ENCODE results near the gene PLCXD1. TPM values are rescaled to one million over a fixed set of nuclear protein-coding genes. Genes with fewer than 3 reads are reported as not detected.
"Not testable (repeated sequence)": the region's sequence is repeated elsewhere in the genome, so short reads cannot be mapped to it uniquely, and the experiment has no call there.

Gene PLCXD1
- polyA plus RNA-seq (ENCODE audit: insufficient read length in 4 of 4) = 10 to 100 TPM; 15.7 to 40.1 (median 30.4) TPM

- peak in 2 of 4 donors; percentile 50 to 61 for DNase-seq (ENCODE audit: low read depth in 4 of 4, low spot score in 2 of 4)
These were observed at the start of gene PLCXD1 for GRCh38 chrX:281166-281999. PLCXD1 (plus strand) TSS chrX:281381; CDS start chrX:284188, 2,807 bp downstream.

DNA sequence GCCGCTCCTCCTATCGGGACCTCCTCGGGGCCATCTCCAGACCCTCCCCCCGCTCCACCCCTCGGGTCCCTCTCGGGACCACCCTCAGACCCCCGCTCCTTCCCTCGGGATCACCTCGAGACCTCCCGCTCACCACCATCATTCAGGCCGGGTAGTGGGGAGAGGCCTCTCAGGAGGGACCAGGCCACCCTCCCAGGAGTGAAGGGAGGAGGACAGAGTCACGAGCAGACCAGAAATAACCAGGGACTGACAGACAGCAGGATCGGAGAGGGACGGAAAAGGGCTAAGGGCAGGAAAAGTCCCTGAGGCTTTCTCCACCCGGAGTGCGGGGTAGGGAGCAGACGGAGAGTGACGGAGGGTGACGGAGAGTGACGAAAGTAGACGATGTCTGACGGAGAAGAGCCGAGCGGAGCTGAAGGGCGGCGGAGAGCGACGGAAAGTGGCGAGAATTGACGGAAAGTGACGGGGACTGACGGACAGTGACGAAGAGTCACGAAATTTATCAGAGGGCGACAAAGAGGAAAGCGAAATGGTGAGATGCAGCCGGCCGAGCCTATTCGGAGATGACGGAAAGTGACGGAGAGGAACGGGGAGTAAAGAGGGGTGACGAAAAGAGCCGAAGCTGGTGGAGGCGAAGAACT is 49.4 kb upstream of the PLCXD1 start:
- not testable (repeated sequence) for DNase-seq (ENCODE audit: low read depth in 4 of 4, low spot score in 2 of 4)

GRCh38 chrX:232278-232655 is 48.9 kb upstream of the PLCXD1 start:
- not testable (repeated sequence) for DNase-seq (ENCODE audit: low read depth in 4 of 4, low spot score in 2 of 4)

GRCh38 chrX:236201-236600 is 45.0 kb upstream of the PLCXD1 start:
- not testable (repeated sequence) for DNase-seq (ENCODE audit: low read depth in 4 of 4, low spot score in 2 of 4)

DNA sequence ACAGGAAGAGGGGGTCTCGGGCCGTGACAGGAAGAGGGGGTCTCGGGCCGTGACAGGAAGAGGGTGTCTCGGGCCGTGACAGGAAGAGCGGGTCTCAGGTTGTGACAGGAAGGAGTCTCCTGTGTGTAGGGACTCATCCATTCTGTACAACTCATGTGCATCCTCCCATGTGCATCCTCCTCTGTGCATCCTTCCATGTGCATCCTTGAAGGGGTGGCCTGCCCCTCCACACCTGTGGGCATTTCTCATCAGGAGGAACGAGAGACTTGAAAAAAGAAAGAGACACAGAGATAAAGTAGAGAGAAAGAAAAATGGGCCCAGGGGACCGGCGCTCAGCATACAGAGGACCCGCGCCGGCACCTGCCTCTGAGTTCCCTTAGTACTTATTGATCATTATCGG is 30.2 kb upstream of the PLCXD1 start:
- no peak for DNase-seq (ENCODE audit: low read depth in 4 of 4, low spot score in 2 of 4)

DNA sequence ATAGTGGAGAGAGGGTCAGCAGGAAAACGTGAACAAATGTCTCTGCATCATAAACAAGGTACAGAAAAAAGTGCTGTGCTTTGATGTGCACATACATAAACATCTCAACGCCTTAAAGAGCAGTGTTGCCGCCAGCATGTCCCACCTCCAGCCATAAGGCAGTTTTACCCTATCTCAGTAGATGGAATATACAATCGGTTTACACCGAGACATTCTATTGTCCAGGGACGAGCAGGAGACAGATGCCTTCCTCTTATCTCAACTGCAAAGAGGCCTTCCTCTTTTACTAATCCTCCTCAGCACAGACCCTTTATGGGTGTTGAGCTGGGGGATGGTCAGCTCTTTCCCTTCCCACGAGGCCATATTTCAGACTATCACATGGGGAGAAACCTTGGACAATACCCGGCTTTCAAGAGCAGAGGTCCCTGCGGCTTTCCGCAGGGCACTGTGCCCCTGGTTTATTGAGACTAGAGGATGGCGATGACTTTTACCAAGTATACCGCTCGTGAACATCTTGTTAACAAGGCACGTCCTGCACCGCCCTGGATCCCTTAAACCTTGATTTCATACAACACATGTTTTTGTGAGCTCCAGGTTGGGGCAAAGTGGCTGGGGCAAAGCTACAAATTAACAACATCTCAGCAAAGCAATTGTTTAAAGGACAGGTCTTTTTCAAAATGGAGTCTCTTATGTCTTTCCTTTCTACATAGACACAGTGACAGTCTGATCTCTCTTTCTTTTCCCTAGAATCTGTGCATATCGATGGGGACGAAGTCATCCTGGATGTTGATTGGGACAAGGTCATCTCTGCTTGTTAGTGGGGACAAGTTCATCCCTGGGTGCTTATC is 29.6 kb upstream of the PLCXD1 start:
- not testable (repeated sequence) for DNase-seq (ENCODE audit: low read depth in 4 of 4, low spot score in 2 of 4)

GRCh38 chrX:252244-252956 is 28.8 kb upstream of the PLCXD1 start:
- no peak for DNase-seq (ENCODE audit: low read depth in 4 of 4, low spot score in 2 of 4)

- DNase-seq (ENCODE audit: low read depth in 4 of 4, low spot score in 2 of 4) = no peak
These were observed 28.3 kb upstream of the PLCXD1 start for GRCh38 chrX:252957-253291.

GRCh38 chrX:253451-254297 is 27.5 kb upstream of the PLCXD1 start:
- no peak for DNase-seq (ENCODE audit: low read depth in 4 of 4, low spot score in 2 of 4)

DNA sequence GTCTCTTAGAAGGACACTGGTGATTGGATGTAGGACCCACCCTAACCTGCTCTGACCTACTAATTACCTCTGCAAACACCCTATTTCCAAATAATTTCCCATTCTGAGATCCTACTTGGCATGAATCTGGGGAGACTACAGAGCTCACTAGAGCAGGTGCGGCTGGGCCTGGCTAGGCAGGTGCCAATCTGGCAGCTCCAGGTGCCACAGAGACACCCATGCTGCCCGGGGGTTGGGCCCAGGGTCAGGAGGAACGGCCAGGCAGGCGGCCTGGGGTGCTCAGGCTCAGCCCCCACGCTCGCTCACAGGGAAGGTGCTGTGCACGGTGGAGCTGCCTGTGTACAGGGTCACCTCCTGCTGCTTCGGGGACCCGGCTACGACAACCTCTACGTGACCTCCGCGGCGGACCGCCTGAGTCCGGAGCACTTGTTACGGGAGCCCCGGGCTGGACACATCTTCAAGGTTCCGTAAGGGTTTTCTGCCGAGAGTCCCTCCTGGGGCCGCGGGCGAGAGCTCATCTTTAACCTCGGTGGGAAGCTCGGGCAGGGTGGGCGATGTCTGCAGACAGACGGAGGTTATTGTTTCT is 26.5 kb upstream of the PLCXD1 start:
- no peak for DNase-seq (ENCODE audit: low read depth in 4 of 4, low spot score in 2 of 4)

DNA sequence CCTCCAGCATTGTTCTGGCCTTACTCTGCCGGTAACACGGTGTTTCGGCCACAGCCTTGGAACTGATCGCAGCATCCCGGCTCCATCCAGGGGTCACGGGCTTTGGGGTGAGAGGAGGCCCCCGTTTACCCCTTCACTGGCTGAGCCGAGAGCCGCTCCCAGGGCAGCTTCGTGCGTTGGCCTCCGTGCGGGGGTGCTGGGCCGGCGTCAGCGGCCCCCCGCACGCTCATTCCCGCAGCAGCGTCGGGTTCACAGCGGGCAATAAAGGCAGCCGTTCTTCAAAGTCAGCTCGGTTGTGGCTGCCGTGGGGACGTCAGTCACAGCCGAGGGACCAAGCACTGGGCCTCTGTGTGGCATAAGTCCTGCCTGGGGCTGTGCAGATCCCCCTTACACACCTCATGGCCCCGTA is 25.3 kb upstream of the PLCXD1 start:
- DNase-seq (ENCODE audit: low read depth in 4 of 4, low spot score in 2 of 4) = no peak

DNA sequence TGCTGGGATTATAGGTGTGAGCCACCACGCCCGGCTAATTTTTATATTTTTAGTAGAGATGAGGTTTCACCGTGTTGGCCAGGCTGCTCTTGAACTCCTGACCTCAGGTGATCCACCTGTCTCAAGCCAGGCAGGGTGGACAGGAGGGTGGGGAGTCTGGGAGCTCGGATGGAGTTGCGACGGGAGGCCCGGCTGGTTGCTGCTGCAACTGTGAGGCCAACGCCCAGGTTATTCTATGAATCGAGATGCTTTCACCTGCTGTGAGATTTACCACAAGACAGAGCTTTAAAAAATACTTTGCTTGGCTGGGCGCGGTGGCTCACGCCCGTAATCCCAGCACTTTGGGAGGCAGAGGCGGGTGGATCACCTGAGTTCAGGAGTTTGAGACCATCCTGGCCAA is 24.1 kb upstream of the PLCXD1 start:
- DNase-seq (ENCODE audit: low read depth in 4 of 4, low spot score in 2 of 4) = not testable (repeated sequence)

- no peak for DNase-seq (ENCODE audit: low read depth in 4 of 4, low spot score in 2 of 4)
These were observed 23.4 kb upstream of the PLCXD1 start for GRCh38 chrX:257681-258289.

DNA sequence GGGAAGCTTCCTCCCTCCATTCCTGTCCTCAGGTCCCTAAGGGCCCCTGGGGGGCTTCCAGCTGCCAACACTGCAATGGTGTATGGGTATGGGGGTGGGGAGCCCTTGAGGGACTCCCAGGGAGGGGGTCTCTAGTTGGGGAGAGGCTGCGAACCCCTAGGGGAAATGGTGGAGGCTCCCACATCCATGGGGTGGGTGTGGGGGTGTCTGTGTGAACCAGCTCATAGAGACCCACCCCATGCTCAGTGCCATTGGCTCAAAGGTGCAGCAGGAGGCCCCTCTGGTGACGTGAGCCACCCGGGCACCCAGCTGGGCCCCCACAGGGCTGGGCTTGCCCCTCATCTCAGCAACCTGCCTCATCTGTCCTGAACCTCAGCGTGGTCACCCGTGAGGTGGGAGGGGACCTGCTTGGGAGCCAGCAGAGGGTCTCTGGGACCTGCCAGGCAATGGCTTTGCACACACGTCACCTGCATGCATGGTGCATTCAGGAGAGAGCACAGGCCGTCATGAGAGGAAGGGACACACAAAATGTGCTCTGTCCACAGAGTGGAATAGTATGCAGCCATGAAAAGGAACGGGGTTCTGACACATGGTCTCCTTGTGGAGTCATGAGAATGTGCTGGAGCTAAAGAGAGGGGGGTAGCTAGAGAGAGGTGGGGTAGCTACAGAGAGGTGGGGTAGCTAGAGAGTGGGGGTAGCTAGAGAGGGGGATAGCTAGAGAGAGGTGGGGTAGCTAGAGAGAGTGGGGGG is 22.7 kb upstream of the PLCXD1 start:
- DNase-seq (ENCODE audit: low read depth in 4 of 4, low spot score in 2 of 4) = no peak

DNA sequence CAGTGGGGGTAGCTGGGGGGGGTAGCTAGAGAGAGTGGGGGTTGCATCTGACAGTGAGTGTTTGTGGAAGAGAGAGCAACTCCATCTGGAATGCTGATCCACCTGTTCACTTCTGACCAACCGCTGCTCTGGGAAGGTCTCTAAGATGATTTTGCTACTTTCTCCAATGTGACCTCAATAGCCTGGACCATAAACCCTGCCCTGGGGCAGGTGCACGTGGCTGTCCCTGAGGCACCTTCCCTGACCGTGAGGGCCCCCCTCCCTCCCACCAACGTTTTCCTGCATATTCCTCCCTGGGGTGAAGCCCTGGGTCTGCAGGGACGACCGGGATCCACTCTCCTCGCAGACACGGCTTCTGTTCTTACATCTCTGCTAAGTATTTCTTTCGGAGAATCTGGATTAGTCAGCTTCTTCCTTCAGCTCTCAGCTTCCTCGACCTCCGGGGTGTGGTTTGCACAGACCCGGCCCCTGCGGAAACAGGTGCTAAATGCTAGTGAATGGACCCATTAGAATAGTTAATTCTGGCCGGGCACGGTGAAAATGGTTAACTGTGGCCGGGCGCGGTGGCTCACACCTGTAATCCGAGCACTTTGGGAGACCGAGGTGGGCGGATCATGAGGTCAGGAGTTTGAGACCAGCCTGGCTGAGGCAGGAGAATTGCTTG is 21.4 kb upstream of the PLCXD1 start:
- no peak for DNase-seq (ENCODE audit: low read depth in 4 of 4, low spot score in 2 of 4)

DNA sequence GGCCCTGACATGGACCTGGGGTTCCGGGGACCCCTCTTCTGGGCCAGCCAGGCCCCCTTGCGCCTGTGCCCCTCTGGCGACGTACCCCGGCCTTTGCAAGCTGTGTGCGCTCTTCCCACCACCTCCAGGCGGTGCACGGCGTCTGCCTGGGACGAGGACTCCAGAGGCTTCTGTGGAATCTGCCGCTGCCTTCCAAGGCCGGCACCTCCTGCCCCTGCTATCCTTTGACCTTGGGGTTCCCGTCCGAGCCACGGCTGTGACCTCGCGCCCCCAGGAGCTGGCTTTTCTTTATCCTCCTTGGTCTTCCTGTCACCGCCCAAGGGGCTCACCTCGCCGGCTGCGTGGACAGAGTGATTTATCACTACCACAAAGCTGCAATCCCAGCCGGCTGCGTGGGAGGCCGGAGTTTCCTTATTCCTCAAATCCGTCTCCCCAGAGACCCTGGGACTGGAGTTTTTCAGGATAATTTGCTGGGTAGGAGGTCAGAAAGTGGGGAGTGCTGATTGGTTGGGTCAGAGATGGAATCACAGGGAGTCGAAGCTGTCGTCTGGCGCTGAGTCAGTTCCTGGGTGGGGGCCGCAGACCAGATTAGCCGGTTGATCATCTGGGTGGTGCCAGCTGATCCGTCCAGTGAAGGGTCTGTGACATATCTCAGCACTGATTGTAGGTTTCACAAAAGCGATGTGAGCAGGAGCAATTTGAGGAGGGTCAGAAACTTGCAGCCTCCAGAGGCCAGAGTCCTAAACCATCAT is 19.8 kb upstream of the PLCXD1 start:
- no peak for DNase-seq (ENCODE audit: low read depth in 4 of 4, low spot score in 2 of 4)

DNA sequence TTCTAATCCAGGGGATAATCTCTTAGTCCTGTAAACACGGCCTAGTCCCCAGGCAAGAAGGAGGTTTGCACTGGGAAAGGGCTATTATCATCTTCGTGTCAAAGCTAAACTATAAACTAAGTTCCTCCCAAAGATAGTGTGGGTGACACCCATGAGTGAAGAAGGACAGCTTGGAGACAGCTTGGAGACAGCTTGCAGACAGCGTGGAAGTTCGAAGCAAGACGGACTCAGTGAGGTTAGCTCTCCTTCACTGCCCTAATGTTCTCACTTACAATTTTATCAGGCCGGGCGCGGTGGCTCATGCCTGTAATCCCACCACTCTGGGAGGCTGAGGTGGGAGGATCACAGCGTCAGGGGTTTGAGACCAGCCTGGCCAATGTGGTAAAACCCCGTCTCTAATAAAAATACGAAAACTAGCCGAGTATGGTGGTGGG is 19.2 kb upstream of the PLCXD1 start:
- no peak for DNase-seq (ENCODE audit: low read depth in 4 of 4, low spot score in 2 of 4)

All from left renal cortex interstitium (tissue), 4 donors.